GM18909 (cell line): Measurements from ENCODE around the gene TNFAIP8L2.

ENCODE experiments used
- ATAC-seq: cut with Tn5 transposase; IDR thresholded peaks from one replicate; pipeline ENCODE4 v1.9.1; 2021; ENCODE audit warnings: mild to moderate bottlenecking; ENCODE audit not compliant: unreplicated experiment, poor library complexity

Gene TNFAIP8L2

GRCh38 chr1:151145304-151146071 lies 11.0 kb upstream of the TNFAIP8L2 start:
- no peak for ATAC-seq

- ATAC-seq: no peak
Measured at GRCh38 chr1:151146072-151146411, 10.4 kb upstream of the TNFAIP8L2 start.

- peak; percentile 97 for ATAC-seq
Measured at GRCh38 chr1:151146412-151147131, 9.9 kb upstream of the TNFAIP8L2 start, which contains the start of gene SEMA6C. Gene SEMA6C, minus strand, starts transcription at chr1:151146631. Its CDS starts 4,010 bp downstream, at chr1:151142621.

- ATAC-seq: no peak
Measured at GRCh38 chr1:151147132-151147503, 9.3 kb upstream of the TNFAIP8L2 start.

GRCh38 chr1:151147665-151148064 lies 8.8 kb upstream of the TNFAIP8L2 start:
- ATAC-seq: no peak

GRCh38 chr1:151157067-151157531 lies 650 bp downstream of the TNFAIP8L2 start:
- no peak for ATAC-seq

GRCh38 chr1:151158326-151158725 lies 1.9 kb downstream of the TNFAIP8L2 start:
- no peak for ATAC-seq

- no peak for ATAC-seq
Measured at GRCh38 chr1:151158751-151159251, 2.4 kb downstream of the TNFAIP8L2 start.

GRCh38 chr1:151159373-151159772 lies 2.9 kb downstream of the TNFAIP8L2 start:
- no peak for ATAC-seq

GRCh38 chr1:151164732-151165280 lies 8.4 kb downstream of the TNFAIP8L2 start:
- no peak for ATAC-seq

GRCh38 chr1:151165281-151165737 lies 8.9 kb downstream of the TNFAIP8L2 start:
- ATAC-seq: no peak

- peak; percentile 87 for ATAC-seq
Measured at GRCh38 chr1:151165738-151166504, 9.5 kb downstream of the TNFAIP8L2 start, which contains the start of the genes LYSMD1 and SCNM1. Gene LYSMD1, minus strand, starts transcription at chr1:151165902. Its CDS starts 644 bp downstream, at chr1:151165258. Gene SCNM1, plus strand, starts transcription at chr1:151166144. Its CDS starts 9 bp downstream, at chr1:151166153.

- no peak for ATAC-seq
Measured at GRCh38 chr1:151166505-151166956, 10.1 kb downstream of the TNFAIP8L2 start.

- no peak for ATAC-seq
Measured at GRCh38 chr1:151167116-151167515, 10.7 kb downstream of the TNFAIP8L2 start.

- ATAC-seq: no peak
Measured at GRCh38 chr1:151171190-151171589, 14.7 kb downstream of the TNFAIP8L2 start.

GRCh38 chr1:151175041-151175741 lies 18.7 kb downstream of the TNFAIP8L2 start:
- no peak for ATAC-seq

GRCh38 chr1:151175863-151176262 lies 19.4 kb downstream of the TNFAIP8L2 start, which contains the start of gene TMOD4:
Gene TMOD4, minus strand, starts transcription at chr1:151175981. Its CDS starts 1,106 bp downstream, at chr1:151174875.
- ATAC-seq: no peak

- ATAC-seq: no peak
Measured at GRCh38 chr1:151176514-151177045, 20.1 kb downstream of the TNFAIP8L2 start.

GRCh38 chr1:151184211-151184610 lies 27.8 kb downstream of the TNFAIP8L2 start:
- ATAC-seq: no peak
